GM12892 (cell line): ENCODE measurements around the gene NKD2.

Experiments
- POLR2A ChIP-seq: IDR thresholded peaks from 2 replicates; pipeline ENCODE4 v1.6.1; 2011; ENCODE audit warnings: low read depth, low read length, control low read depth
- TAF1 ChIP-seq: IDR thresholded peaks from 2 replicates; pipeline ENCODE4 v1.6.1; 2011; ENCODE audit warnings: low read depth, mild to moderate bottlenecking, control low read depth, low read length, borderline replicate concordance

DNA sequence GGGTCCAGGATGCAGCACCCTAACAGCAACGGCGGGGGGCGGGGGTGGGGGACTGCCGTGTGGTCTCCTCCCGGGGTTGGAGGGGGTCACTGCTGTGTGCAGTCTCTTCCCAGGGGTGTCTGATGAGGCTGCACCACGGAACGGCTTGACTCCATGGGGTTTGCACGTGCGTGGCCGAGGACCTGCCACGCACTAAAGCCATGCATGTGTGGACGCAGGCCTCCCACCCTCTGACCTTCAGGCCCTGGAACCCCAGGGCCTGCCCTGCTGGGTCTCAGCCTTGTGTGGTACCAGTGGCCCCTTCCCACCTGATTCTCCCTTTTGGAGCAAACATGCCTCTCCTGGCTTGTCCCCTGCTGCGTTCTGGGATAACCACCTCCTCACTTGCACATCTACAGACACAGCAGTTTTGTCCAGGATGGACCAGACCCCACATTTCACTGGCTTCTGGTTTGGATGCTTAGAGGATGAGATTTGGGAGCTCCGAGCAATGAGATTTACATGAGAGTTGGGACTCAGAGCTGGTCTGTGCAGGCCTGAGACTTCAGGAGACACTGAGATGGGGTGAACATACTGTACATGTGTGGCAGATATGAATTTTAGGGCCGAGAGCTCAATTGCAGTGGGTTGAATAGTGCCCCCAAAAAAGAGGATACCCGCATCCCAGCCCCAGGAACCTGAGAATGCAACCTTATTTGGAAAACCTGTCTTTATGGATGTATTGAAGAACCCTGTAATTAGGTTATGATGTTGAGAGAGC lies 57.5 kb downstream of the NKD2 start:
- TF ChIP-seq POLR2A: no peak
- no peak for TF ChIP-seq TAF1
